ENCODE measurements around the gene NRTN.

NRTN gene

GRCh38 chr19:5817218-5817617 is 12.4 kb downstream of the NRTN start:
- DNase-seq: no peak

- DNase-seq: no peak
These were observed 13.7 kb downstream of the NRTN start for GRCh38 chr19:5818594-5818993.

- no peak for DNase-seq
These were observed 15.9 kb downstream of the NRTN start for GRCh38 chr19:5820785-5821184.

- no peak for DNase-seq
These were observed 16.8 kb downstream of the NRTN start for GRCh38 chr19:5821521-5822180.

- DNase-seq: no peak
These were observed 17.4 kb downstream of the NRTN start for GRCh38 chr19:5822181-5822844.

GRCh38 chr19:5823579-5824281 is 18.9 kb downstream of the NRTN start:
- DNase-seq: no peak

- no peak for DNase-seq
These were observed 19.9 kb downstream of the NRTN start for GRCh38 chr19:5824751-5825150.

- no peak for DNase-seq
These were observed 20.3 kb downstream of the NRTN start for GRCh38 chr19:5825178-5825577.

- no peak for DNase-seq
These were observed 21.9 kb downstream of the NRTN start for GRCh38 chr19:5826531-5827341.

- no peak for DNase-seq
These were observed 22.5 kb downstream of the NRTN start for GRCh38 chr19:5827342-5827890.

GRCh38 chr19:5827891-5828660 is 23.2 kb downstream of the NRTN start:
- DNase-seq: peak; percentile 95 to 97

- peak; percentile 35 to 59 for DNase-seq
These were observed 24.0 kb downstream of the NRTN start for GRCh38 chr19:5828661-5829566.

GRCh38 chr19:5829567-5830310 is 24.9 kb downstream of the NRTN start:
- DNase-seq: no peak

GRCh38 chr19:5831159-5831558 is 26.3 kb downstream of the NRTN start:
- no peak for DNase-seq

GRCh38 chr19:5832061-5832460 is 27.2 kb downstream of the NRTN start:
- no peak for DNase-seq

- DNase-seq: no peak
These were observed 27.8 kb downstream of the NRTN start for GRCh38 chr19:5832527-5833216.

GRCh38 chr19:5837761-5838352 is 33.0 kb downstream of the NRTN start:
- DNase-seq: no peak

- no peak for DNase-seq
These were observed 33.6 kb downstream of the NRTN start for GRCh38 chr19:5838353-5839064.
